Colon (tissue), 2 donors: Measurements from ENCODE around the gene RALGAPA2.
"Not testable (repeated sequence)": the region's sequence is repeated elsewhere in the genome, so short reads cannot be mapped to it uniquely, and the experiment has no call there.

ENCODE experiments used
- FAIRE-seq: peaks from 2 replicates; lab custom pipeline; 2012; peaks lifted over from hg19 to GRCh38; lab: Jason Lieb, UNC
- donor health status: control.
- donor health status: control.

Gene RALGAPA2

DNA sequence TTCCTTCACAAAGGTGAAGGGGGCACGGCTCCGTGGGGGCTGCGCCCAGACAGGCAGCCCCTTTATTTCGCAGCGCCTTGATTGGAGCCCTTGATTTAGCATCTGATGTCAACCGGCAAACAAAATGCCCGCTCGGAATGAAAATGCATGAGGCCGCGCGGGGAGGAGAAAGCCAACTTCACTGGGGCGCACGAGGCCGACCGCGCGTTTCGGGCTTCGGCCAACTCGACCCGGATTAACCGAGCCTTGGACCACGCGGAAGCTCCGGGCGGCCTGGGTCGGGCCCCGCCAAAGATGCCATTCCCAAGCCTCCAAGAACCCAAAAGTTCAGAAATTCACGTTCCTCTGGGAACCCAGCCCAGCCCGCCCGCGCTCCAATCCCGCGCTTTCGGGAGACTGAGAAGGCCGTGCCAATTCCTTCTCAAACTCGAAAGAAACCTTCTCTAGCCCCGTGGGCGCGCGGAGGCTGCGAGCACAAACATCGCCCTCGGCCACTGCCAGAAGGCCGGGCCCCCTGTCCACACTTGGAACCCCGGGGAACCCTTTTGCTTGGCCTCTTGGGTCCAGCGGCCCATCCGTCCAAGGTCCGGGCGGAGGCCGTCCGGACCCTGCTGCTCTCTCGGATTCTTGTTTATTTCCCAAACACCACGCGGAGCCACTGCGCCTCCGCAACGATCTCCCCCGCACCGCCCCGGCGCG, 345.4 kb downstream of the RALGAPA2 start:
- FAIRE-seq = no peak

DNA sequence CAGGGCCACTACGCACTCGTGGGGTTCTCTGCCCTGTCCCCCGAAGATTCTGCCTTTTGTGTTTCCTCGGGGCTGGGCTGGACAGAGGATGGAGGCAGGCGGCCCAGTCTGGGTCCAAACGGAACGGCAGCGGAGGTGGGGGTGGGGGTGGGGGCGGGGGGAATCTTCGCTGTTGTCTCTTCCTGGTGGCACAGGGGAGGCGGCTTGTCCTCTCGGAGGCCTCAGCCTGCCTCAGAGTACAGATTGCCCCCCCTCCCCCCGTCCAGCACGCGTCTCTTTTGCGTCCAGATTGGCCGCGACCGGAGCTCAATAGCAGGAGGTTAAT, 345.9 kb downstream of the RALGAPA2 start:
- no peak for FAIRE-seq

DNA sequence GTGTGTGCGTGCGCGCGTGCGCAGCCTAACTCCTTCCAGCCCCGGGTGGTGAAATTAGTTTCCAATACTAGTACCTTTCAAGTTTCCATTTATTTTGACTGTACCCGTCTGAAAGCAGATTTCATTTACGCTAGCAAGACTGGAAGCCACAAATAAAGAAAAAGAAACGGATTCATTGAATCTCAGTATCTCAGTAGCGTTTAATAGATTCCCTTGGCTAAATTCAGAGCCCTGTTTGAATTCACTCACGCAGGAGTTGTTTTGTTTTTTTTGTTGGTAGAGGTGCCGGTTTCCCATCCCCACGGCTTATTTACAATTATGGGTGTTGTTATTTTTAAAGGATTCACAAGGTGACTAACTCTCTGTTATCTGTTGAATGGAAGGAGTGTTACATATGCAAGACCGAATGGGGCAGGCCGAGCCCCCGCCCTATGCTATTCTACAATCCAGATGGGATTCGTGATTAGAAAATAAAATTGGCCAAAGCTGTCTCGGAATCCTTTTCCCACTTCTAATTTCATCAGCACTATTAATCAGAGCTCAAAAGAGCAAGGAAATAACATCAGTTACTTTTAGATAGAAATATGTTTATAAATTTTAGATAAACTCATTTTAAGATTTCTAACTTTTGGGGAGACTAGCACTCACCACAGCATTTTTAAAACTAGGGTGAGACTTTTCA, 346.8 kb downstream of the RALGAPA2 start:
- FAIRE-seq = no peak

DNA sequence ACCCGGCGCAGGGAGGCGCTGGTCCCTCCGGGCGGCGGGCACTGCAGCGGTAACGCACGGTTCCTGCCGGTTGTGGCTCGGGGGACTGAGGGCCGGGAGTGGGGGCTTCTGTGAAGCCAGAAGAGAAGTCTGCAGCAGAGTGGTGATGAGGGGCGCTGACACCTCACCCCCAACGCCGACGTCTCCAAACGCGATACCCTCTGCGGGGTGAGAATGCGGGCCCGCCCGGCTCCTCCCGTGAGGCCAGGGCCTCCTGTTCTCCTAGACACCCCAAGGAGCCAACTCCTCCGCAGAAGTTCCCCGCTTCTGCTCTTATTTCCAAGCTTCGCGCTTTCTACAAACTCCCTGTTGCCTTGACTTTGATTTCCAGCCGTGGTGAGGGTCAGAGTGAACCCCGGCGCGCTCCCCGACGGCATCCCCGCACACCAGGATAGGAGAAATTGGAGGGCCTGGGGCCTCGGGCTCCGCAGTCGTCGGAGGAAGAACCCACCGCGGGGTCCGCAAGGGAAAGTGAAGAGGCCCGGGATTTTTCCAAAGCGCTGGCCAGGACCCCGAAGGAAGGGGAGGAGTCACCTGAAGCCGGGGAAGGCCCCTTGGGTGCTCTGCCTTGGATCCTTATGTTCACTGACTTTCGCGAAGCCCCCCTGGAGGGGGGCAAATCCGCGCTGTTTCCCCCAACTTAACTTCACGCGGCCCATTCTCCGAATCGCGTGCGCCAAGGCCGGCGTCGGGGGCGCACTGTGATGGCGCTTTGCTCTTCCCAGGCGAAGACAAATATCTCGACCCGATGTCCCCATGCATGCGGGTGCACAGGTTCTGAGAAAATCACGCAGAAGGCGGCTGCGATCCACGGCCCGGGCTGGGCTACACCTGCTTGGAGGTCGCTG, 347.6 kb downstream of the RALGAPA2 start:
- no peak for FAIRE-seq

DNA sequence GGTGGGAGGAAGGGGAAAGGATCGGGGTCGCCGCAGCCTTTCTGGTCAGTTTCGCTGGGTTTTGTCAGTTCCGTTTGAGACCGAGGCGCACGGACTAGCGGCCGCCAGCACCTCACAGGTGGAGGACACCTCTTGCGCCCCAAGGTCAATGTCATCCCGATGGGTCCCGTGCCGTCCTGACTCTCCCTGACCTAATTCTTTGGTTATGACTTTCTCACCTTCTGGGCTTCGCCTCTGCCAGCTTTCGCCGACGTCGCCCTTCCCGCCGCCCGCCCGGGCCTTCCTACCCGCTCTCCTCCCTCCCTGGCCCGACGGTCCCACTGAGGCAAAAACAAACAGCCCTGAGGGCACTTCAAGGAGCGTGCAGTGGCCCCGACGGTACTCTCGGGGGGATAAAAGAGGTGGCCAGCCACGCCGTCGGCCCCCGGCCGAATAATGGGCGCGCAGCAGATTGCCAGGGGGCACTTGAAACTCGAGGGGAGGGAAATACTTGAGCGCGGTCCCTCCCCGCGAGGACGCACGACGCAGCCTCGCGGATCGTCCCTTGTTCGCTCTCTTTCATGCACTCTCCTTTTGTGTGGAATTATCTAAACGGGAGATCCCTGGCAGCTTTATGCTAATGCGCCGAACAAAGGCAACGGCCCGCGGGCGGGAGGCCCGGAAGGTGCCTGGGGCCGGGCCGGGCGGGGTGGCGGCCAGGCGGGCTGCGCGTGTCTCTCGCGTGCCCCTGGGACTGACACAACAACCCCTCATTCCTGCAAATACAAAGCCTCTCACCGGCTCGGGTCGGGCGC, 348.4 kb downstream of the RALGAPA2 start:
- FAIRE-seq = no peak

DNA sequence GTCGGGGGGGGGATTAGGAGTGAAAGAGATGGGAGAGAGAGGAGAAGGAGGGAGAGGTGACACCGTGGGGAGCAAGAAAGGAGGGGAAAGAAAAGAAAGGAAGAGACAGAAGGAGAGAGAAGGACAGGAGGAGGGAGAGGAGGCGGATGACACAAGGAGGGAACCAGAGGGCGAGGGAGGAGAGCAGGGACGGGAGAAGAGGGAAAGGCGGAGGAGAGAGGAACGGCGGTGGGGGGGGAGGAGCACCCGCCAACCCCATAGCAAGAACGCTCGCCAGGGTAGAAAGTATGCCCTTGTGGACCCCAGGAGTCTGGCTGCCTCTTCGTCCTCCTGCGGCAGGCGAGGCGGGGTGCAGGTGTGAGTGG, 349.0 kb downstream of the RALGAPA2 start:
- no peak for FAIRE-seq

DNA sequence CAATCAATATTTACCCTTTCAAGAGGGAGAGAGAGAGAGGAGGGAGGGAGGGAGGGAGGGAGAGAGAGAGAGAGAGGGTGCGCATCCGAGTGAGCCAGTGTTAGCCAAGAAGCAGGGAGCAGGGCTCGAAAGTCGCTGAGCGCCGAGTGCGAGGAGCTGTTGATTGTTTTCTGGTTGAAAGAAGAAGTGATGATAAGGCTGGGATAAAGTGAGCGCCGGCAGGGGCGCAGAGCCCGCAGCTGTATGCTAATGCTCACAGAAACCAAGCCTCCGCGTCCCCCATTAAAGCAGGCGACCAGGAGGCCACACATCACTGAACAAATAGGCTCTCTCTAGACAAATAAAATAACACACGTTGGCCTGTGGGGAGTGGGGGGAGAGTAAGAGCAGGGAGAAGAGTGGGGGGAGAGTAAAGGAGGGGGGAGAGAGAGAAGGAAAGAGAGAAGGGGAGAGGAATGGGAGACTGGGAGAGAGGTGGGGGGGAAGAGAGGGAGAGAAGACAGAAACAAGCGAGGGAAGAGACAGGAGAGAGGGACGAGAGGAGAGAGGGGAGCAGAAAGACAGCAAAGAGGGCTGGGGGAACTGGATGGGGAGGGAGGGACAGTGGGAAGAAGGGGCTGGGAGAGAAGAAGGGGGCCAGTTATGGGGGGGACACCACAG, 349.5 kb downstream of the RALGAPA2 start:
- FAIRE-seq = no peak

DNA sequence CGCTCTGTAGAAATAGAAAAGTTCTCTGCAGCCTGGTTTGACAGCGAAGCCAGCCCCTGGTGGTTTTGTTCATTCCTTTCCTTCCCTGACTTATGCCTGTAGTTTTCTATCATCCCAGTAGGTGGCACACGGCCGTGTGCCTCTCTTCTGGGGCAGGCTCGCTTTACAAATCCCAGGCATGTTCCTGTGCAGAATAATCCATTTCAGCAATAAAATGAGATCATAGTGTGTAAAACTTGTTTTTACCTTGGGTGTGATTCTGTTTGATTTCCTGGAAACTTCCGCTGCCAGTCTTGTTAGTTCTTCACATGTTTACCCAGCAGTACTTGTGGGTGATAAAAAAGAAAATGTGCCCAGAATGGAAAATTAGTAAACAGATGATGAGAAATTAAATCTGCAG, 352.0 kb downstream of the RALGAPA2 start:
- FAIRE-seq = no peak

DNA sequence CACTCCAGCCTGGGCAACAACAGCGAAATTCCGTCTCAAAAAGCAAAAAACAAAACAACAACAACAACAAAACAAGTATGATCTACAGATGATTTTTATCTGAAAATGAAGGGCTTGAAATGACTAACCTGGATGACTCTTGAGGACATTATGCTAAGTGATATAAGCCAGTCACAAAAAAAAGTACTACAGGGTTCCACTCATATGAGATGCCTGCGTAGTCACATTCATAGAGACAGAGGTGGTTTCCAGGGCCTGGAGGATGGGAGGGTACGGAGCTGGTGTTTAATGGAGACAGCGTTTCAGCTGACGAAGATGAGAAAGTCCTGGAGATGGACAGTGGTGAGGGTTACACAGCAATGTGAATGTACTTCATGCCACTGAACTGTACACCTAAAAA, 352.8 kb downstream of the RALGAPA2 start:
- FAIRE-seq = no peak

DNA sequence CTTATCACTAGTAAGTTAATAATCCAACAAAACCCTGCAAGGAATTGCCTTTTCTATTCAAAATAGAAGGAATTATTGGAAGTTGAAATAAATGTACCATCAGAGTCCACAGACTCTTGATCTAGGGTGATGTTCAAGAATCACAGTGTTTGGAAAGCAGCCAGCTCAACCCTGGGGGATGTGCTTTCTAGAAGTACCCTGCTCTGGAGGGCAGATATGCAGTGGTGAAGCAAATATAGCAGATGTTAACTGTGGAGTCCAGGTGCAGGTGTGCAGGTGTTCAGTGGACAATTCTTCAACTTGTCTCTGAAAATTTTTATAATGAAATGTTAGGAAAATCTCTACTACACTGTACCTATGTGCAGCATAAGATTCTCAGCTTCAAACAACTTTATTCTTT, 353.6 kb downstream of the RALGAPA2 start:
- FAIRE-seq = no peak

DNA sequence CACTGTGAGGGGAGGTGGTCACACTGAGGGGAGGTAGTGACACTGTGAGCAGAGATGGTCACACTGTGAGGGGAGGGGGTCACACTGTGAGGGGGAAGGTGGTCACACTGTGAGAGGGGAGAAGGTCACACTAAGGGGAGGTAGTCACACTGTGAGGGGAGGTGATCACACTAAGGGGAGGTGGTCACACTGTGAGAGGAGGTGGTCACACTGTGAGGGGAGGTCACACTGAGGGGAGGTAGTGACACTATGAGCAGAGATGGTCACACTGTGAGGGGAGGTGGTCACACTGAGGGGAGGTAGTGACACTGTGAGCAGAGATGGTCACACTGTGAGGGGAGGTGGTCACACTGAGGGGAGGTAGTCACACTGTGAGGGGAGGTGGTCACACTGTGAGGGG, 356.9 kb downstream of the RALGAPA2 start:
- not testable (repeated sequence) for FAIRE-seq

DNA sequence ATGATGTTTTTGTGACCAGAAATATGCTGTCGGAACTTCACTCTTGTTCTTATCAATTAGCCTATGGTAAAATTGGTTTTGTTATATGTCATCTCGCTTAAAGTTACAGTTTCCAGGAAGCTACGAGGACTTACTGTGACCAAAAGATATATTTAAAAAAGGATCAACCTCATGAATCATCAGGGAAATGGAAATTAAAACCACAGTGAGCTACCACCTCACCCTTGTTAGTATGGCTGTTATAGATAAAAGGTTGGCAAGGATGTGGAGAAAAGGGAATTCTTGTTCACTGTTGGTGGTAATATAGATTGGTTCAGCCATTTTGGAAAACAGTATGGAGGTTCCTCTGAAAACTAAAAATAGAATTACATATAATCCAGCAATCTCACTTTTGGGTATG, 358.9 kb downstream of the RALGAPA2 start:
- no peak for FAIRE-seq

DNA sequence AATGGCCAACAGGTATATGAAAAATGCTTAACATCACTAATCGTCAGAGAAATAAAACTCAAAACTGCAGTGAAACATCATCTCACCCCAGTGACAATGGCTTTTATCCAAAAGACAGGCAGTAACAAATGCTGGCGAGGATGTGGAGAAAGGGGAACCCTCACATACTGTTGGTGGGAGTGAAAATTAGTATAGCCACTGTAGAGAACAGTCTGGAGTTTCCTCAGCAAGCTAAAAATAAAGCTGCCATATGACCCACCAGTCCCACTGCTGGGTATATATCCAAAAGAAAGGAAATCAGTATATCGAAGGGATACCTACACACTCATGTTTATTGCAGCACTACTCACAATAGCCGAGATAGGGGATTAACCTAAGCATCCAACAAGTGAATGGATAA, 368.0 kb downstream of the RALGAPA2 start:
- no peak for FAIRE-seq

DNA sequence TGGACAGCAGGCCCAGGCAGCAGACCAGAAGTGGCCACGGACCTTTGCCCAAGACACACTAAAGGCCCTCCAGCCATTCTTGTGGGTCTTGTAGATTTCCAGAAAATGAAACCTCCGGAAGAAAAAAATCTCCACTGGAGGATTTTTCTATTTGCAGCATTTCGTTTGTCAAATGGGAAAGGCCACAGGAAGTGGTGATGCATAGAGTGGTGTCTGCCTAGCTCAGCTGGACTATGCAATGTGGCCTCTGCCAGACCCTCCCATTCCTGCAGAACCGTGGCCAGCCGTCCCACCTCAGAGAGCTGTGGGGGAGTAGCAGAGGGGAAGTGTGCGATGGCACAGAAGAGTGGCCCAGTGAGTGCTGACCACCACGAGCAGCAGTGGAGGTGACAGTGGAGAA, 368.5 kb downstream of the RALGAPA2 start:
- FAIRE-seq = no peak
